Esophagus squamous epithelium (tissue), 4 donors: ENCODE results near the gene TRIM47.
A peak's percentile ranks its signal among the peaks of the same experiment; 100 is the strongest.

Experiments used
- POLR2A ChIP-seq, 4 donors: fragments of 450-650 bp; IDR thresholded peaks; one replicate each; pipeline ENCODE4 v1.6.1; 2017; ENCODE audit warnings: antibody characterized with exemption in 4 of 4, mild to moderate bottlenecking in 4 of 4, moderate library complexity in 3 of 4
- TF ChIP-seq, protein P1 (sequence below), 6 experiments: fragments of 450-650 bp in 4 of 6; fragments of 200-600 bp in 2 of 6; sonication (generic) in 2 of 6; IDR thresholded peaks; one replicate each; pipeline ENCODE4 v1.5.1; 2016 to 2019; ENCODE audit warnings: antibody characterized with exemption in 6 of 6, mild to moderate bottlenecking in 4 of 6, moderate library complexity in 4 of 6

DNA sequence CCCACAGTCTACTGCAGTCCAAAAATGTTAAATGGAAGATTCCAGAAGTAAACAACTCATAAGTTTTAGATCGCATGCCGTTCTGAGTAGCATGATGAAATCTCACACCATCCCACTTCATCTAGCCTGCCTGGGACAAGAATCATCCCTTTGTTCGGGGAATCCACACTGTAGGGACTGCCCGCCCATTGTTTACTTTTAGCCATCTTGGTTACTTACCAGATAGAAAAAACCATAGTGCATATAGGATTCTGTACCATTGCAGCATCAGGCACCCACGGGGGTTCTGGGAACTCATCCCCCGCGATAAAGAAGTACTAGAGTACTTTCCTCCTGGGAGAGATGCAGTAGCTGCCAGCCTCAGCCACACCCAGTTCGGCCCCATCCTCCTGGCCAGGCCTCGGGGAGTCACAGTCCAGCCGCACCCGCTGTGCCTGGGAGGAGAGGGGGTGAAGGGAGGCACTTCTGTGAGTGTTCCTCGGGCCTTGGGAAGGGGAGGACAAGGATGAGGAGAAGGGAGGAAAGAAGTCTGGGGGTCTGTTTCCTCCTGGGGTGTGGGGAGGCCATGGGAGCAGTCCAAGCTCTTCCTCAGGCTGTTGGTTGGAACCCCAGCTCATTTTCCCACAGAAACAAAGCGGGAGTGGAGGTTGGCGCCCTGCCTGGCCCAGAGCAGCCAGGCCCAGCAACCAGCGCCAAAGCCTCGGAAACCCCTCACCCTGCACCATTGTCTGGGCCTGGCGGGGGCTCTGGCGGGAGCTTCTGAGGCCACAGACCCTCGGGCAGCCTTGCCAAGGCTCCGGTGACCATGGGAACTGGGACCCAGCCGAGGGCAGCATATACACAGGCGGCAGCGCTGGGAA, 8.9 kb downstream of the TRIM47 start:
- TF ChIP-seq, protein P1, sequence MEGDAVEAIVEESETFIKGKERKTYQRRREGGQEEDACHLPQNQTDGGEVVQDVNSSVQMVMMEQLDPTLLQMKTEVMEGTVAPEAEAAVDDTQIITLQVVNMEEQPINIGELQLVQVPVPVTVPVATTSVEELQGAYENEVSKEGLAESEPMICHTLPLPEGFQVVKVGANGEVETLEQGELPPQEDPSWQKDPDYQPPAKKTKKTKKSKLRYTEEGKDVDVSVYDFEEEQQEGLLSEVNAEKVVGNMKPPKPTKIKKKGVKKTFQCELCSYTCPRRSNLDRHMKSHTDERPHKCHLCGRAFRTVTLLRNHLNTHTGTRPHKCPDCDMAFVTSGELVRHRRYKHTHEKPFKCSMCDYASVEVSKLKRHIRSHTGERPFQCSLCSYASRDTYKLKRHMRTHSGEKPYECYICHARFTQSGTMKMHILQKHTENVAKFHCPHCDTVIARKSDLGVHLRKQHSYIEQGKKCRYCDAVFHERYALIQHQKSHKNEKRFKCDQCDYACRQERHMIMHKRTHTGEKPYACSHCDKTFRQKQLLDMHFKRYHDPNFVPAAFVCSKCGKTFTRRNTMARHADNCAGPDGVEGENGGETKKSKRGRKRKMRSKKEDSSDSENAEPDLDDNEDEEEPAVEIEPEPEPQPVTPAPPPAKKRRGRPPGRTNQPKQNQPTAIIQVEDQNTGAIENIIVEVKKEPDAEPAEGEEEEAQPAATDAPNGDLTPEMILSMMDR (IDR thresholded peaks at IDR 0.05) = no peak
- TF ChIP-seq POLR2A (IDR thresholded peaks at IDR 0.05) = peak in 1 of 4 donors; percentile 7
